GM13976 (cell line): Measurements from ENCODE around the gene CHN2.
A peak's percentile ranks its signal among the peaks of the same experiment; 100 is the strongest.

Source experiments
- DNase-seq: peaks from one replicate; pipeline ENCODE4 v3.0.0; 2012; ENCODE audit warnings: low spot score
- in situ Hi-C: fragments of 300-500 bp; cut with MboI; formaldehyde crosslinking; loops from one replicate; pipeline ENCODE4 v1.12.0; 2022; ENCODE audit warnings: low sequenced_read_pairs, mixed read lengths, inconsistent platforms; ENCODE audit not compliant: unreplicated experiment
- TF ChIP-seq, protein P1 (sequence below): IDR thresholded peaks from 2 replicates; pipeline ENCODE4 v1.5.1; 2012; ENCODE audit warnings: borderline replicate concordance, mild to moderate bottlenecking; ENCODE audit not compliant: insufficient read depth; ENCODE audit errors: extremely low read depth, missing control alignments, control extremely low read depth

CHN2 gene

DNA sequence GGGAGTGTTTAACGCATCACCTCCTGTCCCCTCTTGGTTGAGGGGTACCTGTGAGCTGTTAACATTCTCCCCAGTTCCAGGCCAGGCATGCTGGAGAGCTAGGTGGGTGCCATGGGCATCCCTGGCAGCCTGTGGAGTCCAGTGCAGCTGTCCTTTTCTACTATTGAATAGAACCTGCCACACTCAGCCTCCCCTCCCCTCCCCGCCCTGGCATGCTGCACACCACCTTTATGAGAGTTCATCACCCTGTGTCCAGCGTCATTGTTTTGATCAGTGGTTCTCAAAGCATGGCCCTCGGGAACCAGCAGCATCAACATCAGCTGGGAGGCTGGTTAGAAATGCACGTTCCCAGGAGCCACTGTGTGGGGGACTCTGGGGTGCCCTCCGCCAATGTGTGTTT lies 211.8 kb downstream of the CHN2 start:
- TF ChIP-seq, protein P1, sequence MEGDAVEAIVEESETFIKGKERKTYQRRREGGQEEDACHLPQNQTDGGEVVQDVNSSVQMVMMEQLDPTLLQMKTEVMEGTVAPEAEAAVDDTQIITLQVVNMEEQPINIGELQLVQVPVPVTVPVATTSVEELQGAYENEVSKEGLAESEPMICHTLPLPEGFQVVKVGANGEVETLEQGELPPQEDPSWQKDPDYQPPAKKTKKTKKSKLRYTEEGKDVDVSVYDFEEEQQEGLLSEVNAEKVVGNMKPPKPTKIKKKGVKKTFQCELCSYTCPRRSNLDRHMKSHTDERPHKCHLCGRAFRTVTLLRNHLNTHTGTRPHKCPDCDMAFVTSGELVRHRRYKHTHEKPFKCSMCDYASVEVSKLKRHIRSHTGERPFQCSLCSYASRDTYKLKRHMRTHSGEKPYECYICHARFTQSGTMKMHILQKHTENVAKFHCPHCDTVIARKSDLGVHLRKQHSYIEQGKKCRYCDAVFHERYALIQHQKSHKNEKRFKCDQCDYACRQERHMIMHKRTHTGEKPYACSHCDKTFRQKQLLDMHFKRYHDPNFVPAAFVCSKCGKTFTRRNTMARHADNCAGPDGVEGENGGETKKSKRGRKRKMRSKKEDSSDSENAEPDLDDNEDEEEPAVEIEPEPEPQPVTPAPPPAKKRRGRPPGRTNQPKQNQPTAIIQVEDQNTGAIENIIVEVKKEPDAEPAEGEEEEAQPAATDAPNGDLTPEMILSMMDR, result no peak
- in situ Hi-C loops, result loop anchor here (10.0 kb wide), 2 partner anchors 222 to 482 kb away; no protein-coding TSS in a partner anchor

DNA sequence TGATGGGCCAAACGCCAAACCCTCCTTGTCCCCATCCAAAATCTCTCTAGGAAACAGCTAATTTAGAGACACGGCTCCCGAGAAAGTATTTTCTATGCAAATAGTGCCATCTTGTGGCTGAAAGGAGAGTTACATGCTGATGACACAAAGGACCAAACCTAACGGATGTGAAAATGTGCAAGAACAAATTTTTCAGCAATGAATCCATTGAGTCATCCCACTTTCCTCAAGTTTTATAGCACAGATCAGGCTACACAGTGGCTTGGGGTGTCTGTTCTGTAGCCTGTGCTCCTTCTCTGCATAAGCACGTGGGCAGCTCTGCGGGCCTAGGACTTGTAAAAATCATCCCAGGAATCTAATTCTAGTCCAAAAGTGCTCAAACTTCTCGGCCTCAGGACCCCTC lies 214.3 kb downstream of the CHN2 start:
- DNase-seq, result peak; percentile 67
- TF ChIP-seq, protein P1, result peak; percentile 64
- in situ Hi-C loops, result loop anchor here (10.0 kb wide), 2 partner anchors 224 to 484 kb away; no protein-coding TSS in a partner anchor

More for the DNA sequence above, 211.8 kb downstream of the CHN2 start:
- no peak for DNase-seq

DNA sequence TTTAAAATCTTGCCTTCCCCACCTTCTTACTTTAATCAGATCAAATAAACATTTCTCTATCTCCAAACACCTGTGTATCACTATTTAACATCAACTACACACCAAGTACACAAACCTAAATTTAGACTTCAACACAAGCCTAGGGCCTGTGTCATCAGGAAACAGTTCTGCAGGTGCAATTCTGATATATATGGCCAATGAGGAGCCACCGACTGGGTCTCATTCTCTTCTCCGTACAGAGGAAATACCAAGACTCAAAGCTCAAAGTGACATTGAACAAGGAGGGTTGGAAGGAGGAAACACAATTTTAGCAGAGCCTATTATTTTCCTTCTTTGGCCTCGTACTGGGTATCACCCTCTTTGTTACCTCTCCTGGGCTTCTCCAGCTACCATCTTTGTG lies 216.4 kb downstream of the CHN2 start:
- DNase-seq, result no peak
- in situ Hi-C loops, result no loop called here
- TF ChIP-seq, protein P1, result no peak

DNA sequence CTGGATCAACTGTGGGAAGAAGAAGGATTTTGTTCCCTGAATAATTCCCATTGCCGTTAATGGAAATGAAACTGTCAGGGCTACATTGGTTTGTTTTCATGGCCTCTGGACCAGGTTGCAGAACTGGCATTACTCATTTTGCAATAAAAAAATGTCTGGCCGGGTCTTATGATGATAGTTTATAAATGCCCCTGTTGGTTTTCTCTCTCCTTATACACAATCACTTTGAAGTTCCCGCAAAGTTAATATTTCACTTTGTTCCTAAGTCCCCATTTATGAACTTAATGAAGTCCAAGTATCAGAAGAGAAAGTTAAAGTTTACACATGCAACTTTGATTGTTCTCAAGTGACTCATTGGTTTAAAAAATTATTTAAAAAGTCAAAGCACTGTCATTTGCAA lies 218.3 kb downstream of the CHN2 start:
- DNase-seq, result no peak
- in situ Hi-C loops, result no loop called here
- TF ChIP-seq, protein P1, result no peak

DNA sequence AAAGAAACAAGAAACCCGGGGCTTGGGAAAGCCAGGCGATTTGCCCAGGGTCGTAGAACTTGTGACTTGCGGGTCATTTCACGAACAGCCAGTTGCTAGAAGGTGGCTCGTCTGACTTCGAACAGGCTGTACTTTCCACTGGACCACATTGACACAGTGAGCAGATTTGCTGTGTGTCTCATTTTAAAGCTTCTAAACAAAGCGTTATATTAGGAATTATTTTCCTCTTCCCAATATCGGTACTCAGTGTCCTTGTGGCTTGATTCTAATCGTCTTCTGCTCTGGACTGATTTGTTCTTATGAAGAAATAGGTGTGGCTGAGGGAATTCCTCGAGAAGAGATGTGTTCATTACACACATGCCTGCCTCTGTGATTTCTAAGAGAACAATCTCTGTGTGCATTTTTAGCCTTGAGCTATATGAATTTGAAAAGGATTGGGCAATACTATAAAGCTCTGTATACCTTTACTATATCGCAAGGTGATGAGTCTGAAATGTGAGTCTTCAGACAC lies 219.1 kb downstream of the CHN2 start:
- TF ChIP-seq, protein P1, result no peak
- in situ Hi-C loops, result no loop called here
- no peak for DNase-seq

DNA sequence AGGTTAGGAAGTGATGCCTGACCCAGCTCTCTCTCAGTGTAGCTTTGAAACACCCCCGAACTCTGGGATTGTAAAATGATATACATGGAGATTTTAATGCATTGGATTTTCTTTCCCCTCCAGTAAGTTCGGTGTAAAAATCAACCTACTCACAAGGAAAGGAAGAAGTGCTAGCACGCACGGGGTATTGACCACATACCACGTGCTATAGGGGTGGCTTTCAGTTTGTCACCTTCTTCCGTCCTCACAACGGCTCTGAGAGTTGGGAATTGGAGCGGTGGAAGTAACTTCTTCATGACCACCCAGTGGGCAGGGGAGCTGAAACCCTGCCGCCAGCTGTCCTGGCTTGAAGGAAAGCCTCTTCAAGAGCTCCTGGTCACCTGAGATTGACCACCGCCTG lies 219.6 kb downstream of the CHN2 start:
- DNase-seq, result no peak
- in situ Hi-C loops, result no loop called here
- TF ChIP-seq, protein P1, result no peak

DNA sequence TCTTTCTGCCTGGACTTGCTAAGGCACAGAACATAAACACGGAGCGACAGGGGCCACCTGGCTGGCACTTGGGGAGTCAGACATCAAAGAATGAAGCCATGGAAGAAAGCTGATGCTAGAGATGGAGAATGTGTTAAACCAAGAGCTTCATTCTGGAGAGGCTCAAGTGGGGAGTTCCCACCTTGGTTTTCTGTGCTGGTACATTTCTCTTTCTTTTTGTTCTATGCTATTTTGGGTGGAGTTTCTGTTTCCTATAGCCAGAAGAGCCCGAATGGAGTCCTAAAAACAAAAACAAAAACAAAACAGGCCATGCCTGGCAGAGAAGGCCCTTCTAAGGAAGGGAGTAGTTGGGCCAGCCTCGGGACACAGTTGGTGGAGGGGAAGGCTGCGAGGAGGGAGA lies 220.6 kb downstream of the CHN2 start:
- TF ChIP-seq, protein P1, result no peak
- in situ Hi-C loops, result no loop called here
- no peak for DNase-seq
